Measurements from ENCODE around the gene VPREB3.

The VPREB3 gene

DNA sequence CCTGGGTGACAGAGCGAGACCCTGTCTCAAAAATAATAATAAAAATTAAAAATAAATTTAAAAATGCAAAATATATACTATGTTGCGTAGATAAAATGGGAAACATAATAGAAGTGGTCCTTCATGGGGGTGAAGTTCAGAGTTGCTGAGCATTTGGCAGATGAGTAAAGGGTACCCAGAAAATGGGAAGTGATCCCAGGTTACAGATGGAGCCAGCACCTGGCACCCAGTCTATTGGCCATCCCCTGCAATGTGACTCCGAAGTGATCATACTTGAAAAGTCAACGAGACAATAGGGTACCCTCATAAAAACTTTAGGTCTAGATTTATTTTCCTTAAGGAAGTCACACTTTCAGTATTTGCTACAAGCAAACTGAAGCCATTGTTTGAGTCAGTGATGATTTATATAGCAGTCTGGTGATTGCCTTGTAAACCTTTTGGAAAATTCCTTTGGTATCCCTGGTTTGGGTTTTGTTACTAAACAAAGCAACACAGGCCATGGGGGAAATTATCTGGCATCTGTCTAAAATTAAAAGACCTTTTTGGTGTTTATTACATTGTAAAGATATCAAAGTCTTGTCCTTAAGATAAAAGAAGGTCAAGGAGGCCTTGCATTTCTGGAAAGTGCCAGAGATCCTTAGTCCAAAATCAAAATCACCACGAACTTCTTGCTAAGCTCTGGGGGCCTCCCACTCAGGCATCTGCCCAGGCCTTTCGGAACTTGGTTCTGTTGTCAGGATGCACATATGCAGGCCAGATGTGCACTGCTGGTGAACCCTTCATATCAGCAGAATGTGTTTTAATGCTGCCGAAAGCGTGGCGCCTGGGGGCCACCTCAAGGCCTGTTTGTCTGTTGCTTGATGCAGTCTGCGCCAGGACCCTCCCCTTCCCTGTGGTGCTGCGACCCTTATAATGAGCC, 36.9 kb upstream of the VPREB3 start:
- Histone ChIP-seq H3K27me3 (ENCODE audit: insufficient read depth, low read length) (no peaks in the 10 kb centered on the region), H3K27ac (ENCODE audit: low read depth, low read length) (no peak overlapping the region), H2AFZ (ENCODE audit: low read length, unreplicated experiment) (no peak overlapping the region), H3K4me3 (ENCODE audit: low read depth, low read length) (no peak overlapping the region), H3K79me2 (ENCODE audit: control insufficient read depth, insufficient read depth, low read length, unreplicated experiment) (peaks cover 44% of the 10 kb centered on the region), H3K4me1 (ENCODE audit: control insufficient read depth, insufficient read depth, low read length, unreplicated experiment) (peaks cover 8% of the 10 kb centered on the region), H3K36me3 (ENCODE audit: insufficient read depth, low read length) (no peaks in the 10 kb centered on the region)

- Histone ChIP-seq H3K36me3 (ENCODE audit: insufficient read depth, low read length) (no peaks in the 10 kb centered on the region), H3K27ac (ENCODE audit: low read depth, low read length) (no peak overlapping the region), H3K79me2 (ENCODE audit: control insufficient read depth, insufficient read depth, low read length, unreplicated experiment) (peaks cover 44% of the 10 kb centered on the region)
These were observed 35.4 kb upstream of the VPREB3 start for GRCh38 chr22:23789638-23790037.

GRCh38 chr22:23789121-23789520, 34.9 kb upstream of the VPREB3 start:
- H3K27ac ChIP-seq (ENCODE audit: low read depth, low read length), result no peak overlapping the region
- peaks cover 44% of the 10 kb centered on the region for H3K79me2 ChIP-seq (ENCODE audit: control insufficient read depth, insufficient read depth, low read length, unreplicated experiment)
- H3K36me3 ChIP-seq (ENCODE audit: insufficient read depth, low read length), result no peaks in the 10 kb centered on the region
- no peaks in the 10 kb centered on the region for H3K27me3 ChIP-seq (ENCODE audit: insufficient read depth, low read length)
- H3K4me1 ChIP-seq (ENCODE audit: control insufficient read depth, insufficient read depth, low read length, unreplicated experiment), result peaks cover 8% of the 10 kb centered on the region
- H3K4me3 ChIP-seq (ENCODE audit: low read depth, low read length), result no peak overlapping the region
- H2AFZ ChIP-seq (ENCODE audit: low read length, unreplicated experiment), result no peak overlapping the region

More at GRCh38 chr22:23789638-23790037, 35.4 kb upstream of the VPREB3 start:
- Histone ChIP-seq H3K4me3 (ENCODE audit: low read depth, low read length) (no peak overlapping the region), H2AFZ (ENCODE audit: low read length, unreplicated experiment) (no peak overlapping the region), H3K27me3 (ENCODE audit: insufficient read depth, low read length) (no peaks in the 10 kb centered on the region), H3K4me1 (ENCODE audit: control insufficient read depth, insufficient read depth, low read length, unreplicated experiment) (peaks cover 8% of the 10 kb centered on the region)

- Histone ChIP-seq H2AFZ (ENCODE audit: low read length, unreplicated experiment) (no peak overlapping the region), H3K4me1 (ENCODE audit: control insufficient read depth, insufficient read depth, low read length, unreplicated experiment) (peaks cover 8% of the 10 kb centered on the region), H3K79me2 (ENCODE audit: control insufficient read depth, insufficient read depth, low read length, unreplicated experiment) (peaks cover 44% of the 10 kb centered on the region), H3K36me3 (ENCODE audit: insufficient read depth, low read length) (no peaks in the 10 kb centered on the region), H3K4me3 (ENCODE audit: low read depth, low read length) (peak overlapping the region; percentile 88), H3K27ac (ENCODE audit: low read depth, low read length) (no peak overlapping the region), H3K27me3 (ENCODE audit: insufficient read depth, low read length) (no peaks in the 10 kb centered on the region)
These were observed 33.7 kb upstream of the VPREB3 start for GRCh38 chr22:23787910-23788309.

GRCh38 chr22:23787600-23787896, 33.3 kb upstream of the VPREB3 start:
- Histone ChIP-seq H3K79me2 (ENCODE audit: control insufficient read depth, insufficient read depth, low read length, unreplicated experiment) (peaks cover 44% of the 10 kb centered on the region), H3K4me1 (ENCODE audit: control insufficient read depth, insufficient read depth, low read length, unreplicated experiment) (peaks cover 8% of the 10 kb centered on the region), H3K27ac (ENCODE audit: low read depth, low read length) (peak overlapping the region; percentile 24; the same call in 1 of the 2 replicates), H3K4me3 (ENCODE audit: low read depth, low read length) (peak overlapping the region; percentile 88), H3K27me3 (ENCODE audit: insufficient read depth, low read length) (no peaks in the 10 kb centered on the region), H3K36me3 (ENCODE audit: insufficient read depth, low read length) (no peaks in the 10 kb centered on the region), H2AFZ (ENCODE audit: low read length, unreplicated experiment) (peak overlapping the region; percentile 23)

DNA sequence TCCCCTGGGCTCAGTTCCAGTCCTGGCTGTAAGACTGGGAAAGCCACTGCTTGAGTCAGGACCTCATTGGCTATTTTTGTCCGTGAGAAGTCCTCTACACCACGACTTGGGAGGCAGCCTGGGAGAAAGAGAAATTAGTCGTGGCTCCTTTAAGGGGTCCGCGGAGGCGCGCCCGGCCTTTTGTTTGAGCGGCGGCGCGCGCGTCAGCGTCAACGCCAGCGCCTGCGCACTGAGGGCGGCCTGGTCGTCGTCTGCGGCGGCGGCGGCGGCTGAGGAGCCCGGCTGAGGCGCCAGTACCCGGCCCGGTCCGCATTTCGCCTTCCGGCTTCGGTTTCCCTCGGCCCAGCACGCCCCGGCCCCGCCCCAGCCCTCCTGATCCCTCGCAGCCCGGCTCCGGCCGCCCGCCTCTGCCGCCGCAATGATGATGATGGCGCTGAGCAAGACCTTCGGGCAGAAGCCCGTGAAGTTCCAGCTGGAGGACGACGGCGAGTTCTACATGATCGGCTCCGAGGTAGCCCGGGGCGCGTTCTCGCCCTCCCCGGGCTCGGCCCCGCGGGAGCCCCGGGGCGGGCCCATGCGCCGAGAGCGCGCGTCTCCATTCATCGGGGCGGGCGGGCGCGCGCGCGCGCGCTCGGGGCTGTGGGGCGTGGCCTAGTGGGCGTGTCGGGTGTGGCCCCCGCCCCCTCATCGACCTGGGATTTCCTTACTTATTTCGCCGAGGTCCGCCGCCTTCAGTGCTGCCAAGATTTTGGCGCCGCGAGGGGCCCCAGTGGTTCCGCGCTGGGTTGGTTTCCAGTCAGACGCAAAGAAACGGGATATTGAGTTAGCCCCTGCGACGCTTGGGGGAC, 32.8 kb upstream of the VPREB3 start, which contains the start of gene SMARCB1:
SMARCB1 (plus strand) TSS at position 215 of the 848 bp plus-strand sequence; CDS start at position 419, 204 bp downstream.
- H3K79me2 ChIP-seq (ENCODE audit: control insufficient read depth, insufficient read depth, low read length, unreplicated experiment), result peaks cover 41% of the 10 kb centered on the region

DNA sequence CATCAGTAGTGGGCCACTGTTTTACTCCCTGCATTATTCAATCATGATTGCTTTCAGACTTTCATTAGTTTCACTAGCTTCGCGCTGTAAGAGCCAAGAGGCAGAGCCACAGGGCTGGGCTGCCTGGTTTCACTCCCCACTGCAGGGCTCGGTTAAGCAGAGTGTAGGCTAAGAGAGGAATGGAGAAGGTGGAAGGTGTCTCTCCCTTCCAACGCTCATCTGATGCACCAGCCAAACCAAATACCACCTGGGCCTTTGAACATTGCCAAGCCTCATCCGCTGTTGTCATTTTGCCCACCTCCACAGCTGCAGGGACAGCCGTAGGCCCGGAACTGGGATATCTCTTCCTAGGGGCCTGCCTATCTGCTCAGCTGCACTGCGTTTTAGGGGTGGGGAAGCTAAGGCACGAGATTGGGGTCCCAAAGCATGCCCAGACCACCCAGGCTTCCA, 32.1 kb upstream of the VPREB3 start:
- H3K27me3 ChIP-seq (ENCODE audit: insufficient read depth, low read length), result no peaks in the 10 kb centered on the region
- H3K36me3 ChIP-seq (ENCODE audit: insufficient read depth, low read length), result no peaks in the 10 kb centered on the region
- H3K79me2 ChIP-seq (ENCODE audit: control insufficient read depth, insufficient read depth, low read length, unreplicated experiment), result peaks cover 34% of the 10 kb centered on the region
- H2AFZ ChIP-seq (ENCODE audit: low read length, unreplicated experiment), result peak overlapping the region; percentile 33
- H3K4me1 ChIP-seq (ENCODE audit: control insufficient read depth, insufficient read depth, low read length, unreplicated experiment), result peaks cover 15% of the 10 kb centered on the region
- H3K4me3 ChIP-seq (ENCODE audit: low read depth, low read length), result peak overlapping the region; percentile 88
- H3K27ac ChIP-seq (ENCODE audit: low read depth, low read length), result peak overlapping the region; percentile 97

More for the DNA sequence above, 32.8 kb upstream of the VPREB3 start, which contains the start of gene SMARCB1:
- Histone ChIP-seq H2AFZ (ENCODE audit: low read length, unreplicated experiment) (peak within 1 kb of the TSS; percentile 98), H3K4me3 (ENCODE audit: low read depth, low read length) (peak within 1 kb of the TSS; percentile 88), H3K27ac (ENCODE audit: low read depth, low read length) (peak within 1 kb of the TSS; percentile 97), H3K27me3 (ENCODE audit: insufficient read depth, low read length) (no peaks in the 10 kb centered on the region), H3K4me1 (ENCODE audit: control insufficient read depth, insufficient read depth, low read length, unreplicated experiment) (peaks cover 9% of the 10 kb centered on the region), H3K36me3 (ENCODE audit: insufficient read depth, low read length) (no peaks in the 10 kb centered on the region)

DNA sequence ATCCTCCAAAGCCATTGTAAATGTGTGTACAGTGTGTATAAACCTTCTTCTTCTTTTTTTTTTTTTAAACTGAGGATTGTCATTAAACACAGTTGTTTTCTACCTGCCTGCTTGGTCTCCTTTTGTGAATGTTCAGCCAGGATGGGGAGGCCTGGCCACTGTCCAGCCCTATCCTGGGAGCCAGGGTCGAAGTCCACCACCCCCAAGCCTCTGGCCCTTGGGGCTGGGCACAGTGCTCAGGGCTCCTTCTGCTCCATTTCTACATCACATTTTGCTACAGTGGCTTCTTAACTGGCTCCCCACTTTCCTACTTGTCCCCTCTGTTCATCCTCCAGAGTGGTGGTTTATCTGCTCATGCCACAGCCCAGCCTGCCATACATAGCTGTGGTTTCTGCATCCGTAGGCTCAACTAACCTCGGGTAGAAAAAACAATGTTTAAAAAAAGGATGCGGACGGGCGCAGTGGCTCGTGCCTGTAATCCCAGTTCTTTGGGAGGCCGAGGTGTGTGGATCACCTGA, 30.0 kb upstream of the VPREB3 start:
- Histone ChIP-seq H3K36me3 (ENCODE audit: insufficient read depth, low read length) (no peaks in the 10 kb centered on the region), H3K79me2 (ENCODE audit: control insufficient read depth, insufficient read depth, low read length, unreplicated experiment) (peaks cover 18% of the 10 kb centered on the region), H2AFZ (ENCODE audit: low read length, unreplicated experiment) (no peak overlapping the region), H3K4me3 (ENCODE audit: low read depth, low read length) (no peak overlapping the region), H3K4me1 (ENCODE audit: control insufficient read depth, insufficient read depth, low read length, unreplicated experiment) (peaks cover 18% of the 10 kb centered on the region), H3K27ac (ENCODE audit: low read depth, low read length) (no peak overlapping the region), H3K27me3 (ENCODE audit: insufficient read depth, low read length) (no peaks in the 10 kb centered on the region)

DNA sequence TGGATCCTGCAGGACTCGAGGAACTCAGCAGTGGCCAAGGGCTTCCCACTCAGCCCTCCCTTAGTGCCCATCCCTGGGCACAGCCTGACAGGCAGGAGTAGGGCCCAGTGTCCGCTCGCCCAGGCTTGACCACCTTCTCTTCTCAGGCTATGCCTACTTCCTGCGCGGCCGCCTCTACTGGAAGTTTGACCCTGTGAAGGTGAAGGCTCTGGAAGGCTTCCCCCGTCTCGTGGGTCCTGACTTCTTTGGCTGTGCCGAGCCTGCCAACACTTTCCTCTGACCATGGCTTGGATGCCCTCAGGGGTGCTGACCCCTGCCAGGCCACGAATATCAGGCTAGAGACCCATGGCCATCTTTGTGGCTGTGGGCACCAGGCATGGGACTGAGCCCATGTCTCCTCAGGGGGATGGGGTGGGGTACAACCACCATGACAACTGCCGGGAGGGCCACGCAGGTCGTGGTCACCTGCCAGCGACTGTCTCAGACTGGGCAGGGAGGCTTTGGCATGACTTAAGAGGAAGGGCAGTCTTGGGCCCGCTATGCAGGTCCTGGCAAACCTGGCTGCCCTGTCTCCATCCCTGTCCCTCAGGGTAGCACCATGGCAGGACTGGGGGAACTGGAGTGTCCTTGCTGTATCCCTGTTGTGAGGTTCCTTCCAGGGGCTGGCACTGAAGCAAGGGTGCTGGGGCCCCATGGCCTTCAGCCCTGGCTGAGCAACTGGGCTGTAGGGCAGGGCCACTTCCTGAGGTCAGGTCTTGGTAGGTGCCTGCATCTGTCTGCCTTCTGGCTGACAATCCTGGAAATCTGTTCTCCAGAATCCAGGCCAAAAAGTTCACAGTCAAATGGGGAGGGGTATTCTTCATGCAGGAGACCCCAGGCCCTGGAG, 29.3 kb upstream of the VPREB3 start:
- no peak overlapping the region for H2AFZ ChIP-seq (ENCODE audit: low read length, unreplicated experiment)
- H3K4me3 ChIP-seq (ENCODE audit: low read depth, low read length), result no peak overlapping the region
- H3K27ac ChIP-seq (ENCODE audit: low read depth, low read length), result no peak overlapping the region
- H3K36me3 ChIP-seq (ENCODE audit: insufficient read depth, low read length), result no peaks in the 10 kb centered on the region
- peaks cover 18% of the 10 kb centered on the region for H3K4me1 ChIP-seq (ENCODE audit: control insufficient read depth, insufficient read depth, low read length, unreplicated experiment)
- peaks cover 11% of the 10 kb centered on the region for H3K79me2 ChIP-seq (ENCODE audit: control insufficient read depth, insufficient read depth, low read length, unreplicated experiment)
- H3K27me3 ChIP-seq (ENCODE audit: insufficient read depth, low read length), result no peaks in the 10 kb centered on the region

DNA sequence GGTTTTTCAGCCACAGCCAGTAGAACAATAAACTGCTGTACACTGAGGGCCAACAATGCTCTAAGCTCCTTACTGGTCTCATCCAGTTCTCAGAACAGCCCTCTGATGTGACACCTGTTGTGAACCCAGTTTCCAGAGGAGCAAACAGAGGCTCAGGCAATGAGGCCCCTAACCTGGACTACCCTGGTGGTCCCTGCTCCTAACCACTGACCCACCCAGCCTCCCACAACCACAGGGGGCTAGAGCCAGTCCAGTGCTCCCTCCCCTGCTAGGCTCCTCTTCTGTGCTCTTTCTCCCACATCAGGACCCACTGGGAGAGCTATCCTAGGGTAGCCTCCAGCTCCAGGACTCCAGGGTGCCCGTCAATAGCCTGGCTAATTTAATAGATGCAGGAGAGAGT, 28.5 kb upstream of the VPREB3 start:
- Histone ChIP-seq H3K36me3 (ENCODE audit: insufficient read depth, low read length) (no peaks in the 10 kb centered on the region), H3K27ac (ENCODE audit: low read depth, low read length) (no peak overlapping the region), H3K4me1 (ENCODE audit: control insufficient read depth, insufficient read depth, low read length, unreplicated experiment) (peaks cover 14% of the 10 kb centered on the region), H2AFZ (ENCODE audit: low read length, unreplicated experiment) (no peak overlapping the region), H3K79me2 (ENCODE audit: control insufficient read depth, insufficient read depth, low read length, unreplicated experiment) (peaks cover 3% of the 10 kb centered on the region), H3K4me3 (ENCODE audit: low read depth, low read length) (no peak overlapping the region), H3K27me3 (ENCODE audit: insufficient read depth, low read length) (no peaks in the 10 kb centered on the region)

Data from ACC112 (cell line).